NCI-H524 (cell line): Measurements from ENCODE around the gene ZRANB1.

Experiments
- DNase-seq, 2 experiments: peaks; one replicate each; lab custom pipeline; 2025; lab: John Stamatoyannopoulos, UW

Gene ZRANB1

GRCh38 chr10:125018576-125019143, 76.7 kb downstream of the ZRANB1 start:
- DNase-seq: no peak

DNA sequence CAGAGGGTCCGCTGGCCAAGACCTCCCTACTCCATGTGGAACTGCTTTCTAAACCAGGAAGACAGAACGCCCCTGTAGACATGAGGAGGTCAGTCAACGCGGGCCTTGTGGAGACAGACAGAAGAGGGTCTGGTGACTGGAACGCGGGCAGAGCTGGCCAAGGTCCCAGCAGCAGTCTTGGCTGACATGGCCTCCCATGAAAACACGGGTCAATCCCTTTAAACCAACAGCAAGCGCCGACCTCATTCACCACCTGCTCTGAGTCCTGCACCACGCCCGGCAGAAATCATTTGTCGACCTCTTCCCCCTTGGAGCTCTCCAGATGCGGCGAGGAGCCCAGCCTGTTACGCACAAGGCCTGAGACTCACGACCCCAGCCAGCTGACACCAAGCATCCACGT, 78.5 kb downstream of the ZRANB1 start:
- no peak for DNase-seq

GRCh38 chr10:125020871-125021270, 78.9 kb downstream of the ZRANB1 start:
- no peak for DNase-seq

DNA sequence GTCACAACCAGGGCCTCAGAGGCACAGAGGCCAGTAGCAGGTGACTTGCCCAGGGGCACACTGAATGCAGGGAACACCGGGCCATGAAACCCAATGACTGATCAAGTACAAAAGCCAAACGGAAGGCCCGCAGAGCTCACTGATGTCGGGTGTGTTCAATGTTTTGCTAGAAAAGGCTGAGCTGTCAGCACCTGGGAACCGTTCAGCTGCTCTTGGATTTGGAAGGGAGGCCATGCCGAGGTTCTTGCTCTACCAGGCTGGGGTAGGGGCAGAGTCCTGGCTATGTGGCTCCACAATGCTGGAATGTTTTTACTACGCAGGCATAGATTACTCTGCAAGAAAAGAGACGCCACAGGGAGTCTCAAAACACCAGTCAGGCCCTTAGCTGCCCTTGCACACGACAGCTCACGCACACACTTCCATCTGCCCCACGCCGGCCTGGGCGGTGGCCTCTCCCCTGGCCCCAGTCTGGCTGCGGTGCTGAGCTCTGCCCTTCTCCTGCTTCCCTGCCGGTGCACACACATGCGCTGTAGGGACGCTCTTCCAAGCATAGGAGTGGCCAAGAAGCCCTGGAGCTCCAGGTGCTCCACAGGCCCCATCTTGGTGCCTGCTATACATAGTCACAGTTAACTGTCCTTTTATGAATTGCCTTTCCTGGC, 79.9 kb downstream of the ZRANB1 start:
- DNase-seq: no peak

- no peak for DNase-seq
Observed at GRCh38 chr10:125022671-125023070, 80.7 kb downstream of the ZRANB1 start.

DNA sequence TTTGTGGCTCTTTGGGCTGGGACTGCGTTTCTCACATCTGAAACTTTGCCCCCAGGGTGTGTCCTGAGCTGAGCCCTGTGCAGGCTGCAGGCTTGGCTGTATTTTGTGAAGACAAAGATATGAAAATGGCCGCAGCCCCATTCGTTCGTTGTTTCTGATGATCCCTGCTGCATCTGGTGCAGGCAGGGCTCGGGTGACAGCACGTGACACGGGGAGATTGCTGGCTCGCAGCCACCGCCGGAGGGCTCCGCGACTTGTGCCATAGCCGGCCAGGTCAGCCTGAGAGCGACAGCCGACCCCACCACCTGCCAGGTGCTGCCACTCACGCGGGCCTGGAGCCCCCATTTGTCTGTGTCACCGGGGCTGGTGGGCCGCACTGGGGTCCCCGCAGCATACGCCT, 81.3 kb downstream of the ZRANB1 start:
- DNase-seq: peak; percentile 16 to 59

- DNase-seq: peak; percentile 34 to 57
Observed at GRCh38 chr10:125023862-125024496, 82.1 kb downstream of the ZRANB1 start.

- peak in 1 of 2 experiments; percentile 46 for DNase-seq
Observed at GRCh38 chr10:125024497-125025234, 82.7 kb downstream of the ZRANB1 start.

DNA sequence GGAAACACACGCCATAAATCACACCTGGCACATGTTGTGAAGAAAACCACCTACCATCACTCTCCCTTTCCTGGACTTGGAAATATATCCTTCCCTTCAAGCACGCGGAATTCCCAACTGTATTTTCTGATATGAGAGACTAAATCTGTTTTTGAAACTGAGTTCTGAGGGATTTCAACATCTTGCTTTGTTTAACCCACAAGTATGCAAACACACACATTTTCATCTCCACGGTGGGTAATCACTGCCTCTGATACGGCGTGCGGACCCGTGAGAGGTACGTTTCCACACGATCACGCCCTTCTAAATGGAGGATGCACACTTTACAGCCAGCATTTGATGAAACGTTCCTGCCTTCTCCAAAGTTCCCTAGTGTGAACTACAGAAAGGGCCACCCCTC, 83.4 kb downstream of the ZRANB1 start:
- no peak for DNase-seq

DNA sequence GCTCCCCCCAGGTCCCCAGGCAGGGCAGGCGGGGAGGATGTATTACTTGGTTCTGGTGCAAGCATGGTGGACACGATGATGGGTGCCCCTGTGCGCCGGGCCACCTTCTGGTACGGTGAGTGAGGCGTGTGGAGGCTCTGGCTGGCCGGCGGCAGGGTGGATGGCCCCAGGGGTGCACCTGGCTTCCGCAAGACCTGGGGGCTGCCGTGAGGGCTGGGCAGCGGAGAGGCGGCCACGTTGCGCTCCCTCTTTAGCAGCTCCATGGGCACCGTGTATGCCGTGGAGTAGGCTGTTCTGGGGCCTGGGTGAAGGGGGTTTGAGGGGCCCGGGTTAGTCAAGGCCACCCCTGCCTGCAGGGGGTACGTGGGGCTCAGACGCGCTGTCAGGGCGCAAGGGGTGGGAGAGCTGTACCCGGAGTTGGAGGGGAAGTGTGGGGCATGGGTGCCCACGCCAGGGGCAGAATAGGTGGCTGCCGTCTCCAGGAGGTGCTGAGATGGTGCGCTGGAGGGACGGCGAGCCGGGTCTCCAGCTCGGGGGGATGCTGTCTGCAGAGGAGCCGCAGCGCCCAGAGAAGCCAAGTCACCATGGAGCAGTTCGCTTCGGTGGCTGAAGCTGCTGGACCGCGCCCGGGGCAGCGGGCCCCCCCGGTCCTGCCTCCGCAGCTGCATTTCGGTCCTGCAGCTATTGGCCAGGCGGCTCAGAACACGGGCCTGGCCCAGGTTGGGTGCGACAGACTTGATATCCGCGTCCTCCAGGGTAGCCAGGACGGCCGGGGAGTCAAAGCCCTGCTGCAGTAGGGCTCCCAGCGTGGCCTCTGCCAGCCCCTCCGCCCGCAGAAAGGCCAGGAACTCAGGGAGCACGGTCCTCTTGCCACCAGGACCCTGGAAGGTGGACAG, 84.4 kb downstream of the ZRANB1 start:
- no peak for DNase-seq

DNA sequence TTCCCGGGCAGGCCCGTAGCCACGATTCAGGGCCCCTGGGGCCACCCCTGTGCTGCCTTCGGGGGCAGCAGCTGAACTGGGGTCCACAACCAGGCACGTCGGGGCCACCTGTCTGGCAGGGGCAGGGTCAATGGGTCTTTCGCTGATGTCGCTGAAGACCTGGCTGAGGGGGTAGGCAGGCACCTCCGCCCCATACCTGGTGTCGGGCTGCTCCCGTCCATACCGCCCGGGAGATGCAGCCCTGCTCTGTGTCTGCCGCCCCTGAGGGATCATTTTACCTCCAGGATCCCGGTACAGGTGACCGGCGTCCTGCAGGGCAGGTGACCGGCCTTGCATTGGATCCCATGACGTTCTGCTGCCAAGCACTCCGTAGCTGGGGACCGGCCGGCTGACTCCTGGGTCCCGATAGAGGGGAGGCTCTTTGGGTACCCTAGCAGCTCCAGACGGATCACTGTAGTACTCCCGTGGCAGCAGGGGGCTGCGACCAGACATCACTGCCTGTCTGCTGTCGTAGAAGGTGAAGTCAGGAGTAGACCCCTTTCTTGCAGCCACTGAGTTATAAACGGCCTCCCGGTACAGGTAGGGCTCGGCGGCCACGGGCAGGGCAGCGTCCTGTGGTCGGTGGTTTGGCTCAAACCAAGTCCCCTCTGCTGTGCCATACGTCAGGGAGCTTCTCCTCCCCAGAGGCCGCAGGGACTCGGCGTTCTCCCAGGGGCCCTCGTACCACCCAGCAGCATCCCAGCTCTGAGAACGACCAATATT, 85.2 kb downstream of the ZRANB1 start:
- no peak for DNase-seq

DNA sequence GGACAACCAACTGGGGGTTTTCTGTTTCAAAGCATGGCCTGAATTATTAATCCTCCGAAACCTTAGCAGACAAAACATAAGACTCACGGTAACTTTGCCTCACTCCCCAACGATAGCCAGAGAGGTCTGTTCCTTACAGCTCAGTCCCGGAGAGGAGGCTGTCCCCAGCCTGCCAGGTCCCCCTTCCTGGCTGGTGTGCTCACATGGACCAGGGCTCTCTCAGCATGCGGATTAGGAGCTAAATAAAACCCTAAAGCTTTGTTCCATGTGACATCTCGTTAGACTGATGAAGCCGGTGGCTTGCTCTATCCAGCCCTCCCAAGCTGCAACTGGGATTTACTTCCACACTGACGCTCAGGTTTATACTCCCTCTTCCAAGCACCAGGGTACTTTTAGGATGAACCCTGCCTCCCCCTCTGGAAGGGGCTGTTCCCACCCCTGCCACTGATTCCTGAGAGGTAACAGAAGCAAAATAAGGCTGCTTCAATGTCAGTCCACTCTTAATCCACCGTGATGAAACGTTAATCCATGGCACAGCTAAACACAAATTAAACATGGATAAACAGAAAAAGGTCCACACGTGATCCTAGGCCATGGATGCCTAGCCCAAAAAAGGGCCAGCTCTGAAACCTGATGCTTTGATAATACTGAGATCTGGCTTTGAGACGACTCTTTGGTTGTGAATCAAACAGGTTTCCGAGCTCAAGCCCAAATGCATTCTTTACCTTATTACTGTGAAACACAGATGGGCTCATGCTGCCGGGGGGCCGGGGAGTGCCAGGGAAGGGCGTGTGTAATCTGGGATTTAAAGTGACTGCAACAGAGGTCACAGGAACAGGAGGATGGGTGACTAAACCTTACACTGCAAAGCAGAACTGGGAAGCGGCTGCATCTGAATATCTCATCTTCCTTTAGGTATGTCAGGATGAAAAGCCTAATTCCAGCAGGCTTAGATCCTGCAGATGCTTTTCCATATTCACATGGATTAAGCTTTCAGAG, 86.2 kb downstream of the ZRANB1 start:
- DNase-seq: peak; percentile 18 to 60

DNA sequence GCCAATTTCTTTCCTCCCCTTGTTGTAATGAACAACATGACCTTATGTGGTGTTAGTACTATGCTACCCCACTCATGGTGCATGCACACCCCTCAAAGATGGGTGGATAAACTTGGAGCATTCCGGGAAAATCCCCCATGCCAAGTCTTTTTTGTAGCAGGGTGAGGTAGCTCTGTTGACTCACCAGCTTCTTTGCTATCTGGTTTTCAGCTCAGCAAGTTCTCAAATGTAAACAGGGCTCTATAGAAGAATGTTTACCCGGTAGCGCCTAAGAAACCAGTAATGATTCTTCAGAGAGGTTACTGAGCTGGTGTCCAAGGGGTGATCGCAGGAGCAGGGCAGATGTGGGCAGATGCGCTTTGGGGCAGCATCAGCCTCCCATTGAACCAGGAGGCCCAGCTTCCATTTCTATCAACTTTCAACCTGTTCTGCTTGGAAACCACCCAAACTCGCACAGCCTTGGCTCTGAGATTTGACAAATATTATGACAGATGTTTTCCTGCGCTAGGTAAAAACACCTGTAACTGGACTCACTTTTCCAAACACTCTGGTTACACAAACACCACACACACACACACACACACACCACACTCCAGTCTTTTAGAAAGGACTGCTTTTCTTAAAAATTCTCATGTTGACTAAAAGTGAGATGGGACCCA, 87.8 kb downstream of the ZRANB1 start:
- DNase-seq: no peak

- DNase-seq: no peak
Observed at GRCh38 chr10:125030567-125031197, 88.8 kb downstream of the ZRANB1 start.

DNA sequence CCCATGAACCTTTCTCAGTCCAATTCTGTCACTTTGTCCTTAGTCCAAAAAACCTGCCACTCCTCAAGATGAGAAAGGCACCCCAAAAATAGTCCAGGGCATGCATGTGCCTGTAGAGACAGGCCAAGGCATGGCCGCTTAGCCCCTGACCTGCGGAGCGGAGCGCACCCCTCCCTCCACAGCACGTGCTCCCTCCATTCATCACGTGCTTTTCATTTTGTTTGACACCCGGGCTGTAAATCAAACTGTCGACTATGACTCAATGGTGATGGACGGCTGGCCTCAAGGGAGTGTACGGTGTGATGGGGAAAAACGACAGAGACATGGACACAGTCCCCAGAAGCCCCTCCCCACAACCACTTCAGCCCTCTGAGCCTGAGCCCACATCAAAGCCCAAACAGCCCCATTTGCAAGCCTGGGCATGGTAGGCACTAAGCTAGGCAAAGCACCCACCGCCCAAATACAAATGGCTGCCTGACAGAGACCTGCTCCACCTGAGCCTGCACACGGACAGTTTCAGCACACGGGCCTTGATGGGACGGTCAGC, 90.6 kb downstream of the ZRANB1 start:
- no peak for DNase-seq

- no peak for DNase-seq
Observed at GRCh38 chr10:125033146-125033924, 91.4 kb downstream of the ZRANB1 start.

GRCh38 chr10:125034675-125035074, 92.8 kb downstream of the ZRANB1 start:
- no peak for DNase-seq

DNA sequence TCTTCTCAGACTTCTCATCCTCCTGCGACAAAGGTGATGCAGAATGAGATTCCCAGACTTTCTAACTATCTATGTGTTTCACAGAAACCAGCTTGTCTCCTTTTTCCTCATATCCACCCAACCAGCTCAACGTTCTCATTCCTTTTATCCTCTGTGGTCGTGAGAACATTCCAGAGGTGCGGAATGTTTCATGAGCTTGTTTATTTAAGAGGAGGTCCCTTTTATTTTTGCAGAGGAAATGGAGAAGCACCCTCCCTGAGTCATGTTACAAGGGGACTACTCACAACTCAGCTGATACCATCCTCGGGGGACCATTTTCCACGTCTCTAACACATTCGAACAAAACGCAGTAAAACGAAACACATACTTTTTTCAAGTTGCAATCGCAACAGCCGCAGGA, 93.2 kb downstream of the ZRANB1 start:
- no peak for DNase-seq
